Measurements from ENCODE around the gene ADGRD1.

Gene ADGRD1

DNA sequence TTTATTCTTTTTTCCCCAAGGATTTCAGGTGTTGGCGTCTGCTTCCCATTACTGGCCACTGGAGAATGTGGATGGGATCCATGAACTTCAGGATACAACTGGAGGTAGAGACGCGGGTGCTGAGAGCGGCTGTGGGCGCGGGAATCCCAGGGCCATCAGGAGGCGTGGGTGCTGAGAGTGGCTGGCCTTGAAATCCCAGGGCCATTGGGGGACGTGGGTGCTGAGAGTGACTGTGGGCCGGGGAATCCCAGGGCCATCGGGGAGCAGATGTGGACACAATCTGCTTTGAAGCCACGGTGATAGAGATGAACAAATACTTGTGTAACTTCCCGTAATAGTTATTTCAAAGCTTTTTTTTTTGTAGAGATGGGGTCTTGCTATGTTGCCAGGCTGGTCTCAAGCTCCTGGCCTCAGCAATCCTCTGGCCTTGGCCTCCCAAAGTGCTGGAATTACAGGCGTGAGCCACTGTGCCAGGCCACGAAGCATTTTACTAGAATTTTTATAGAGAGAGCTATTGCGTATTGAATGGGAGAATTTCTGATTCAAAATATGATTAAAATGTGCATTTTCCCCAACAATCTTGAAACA, 12.8 kb downstream of the ADGRD1 start:
- DNase-seq (ENCODE audit: low read depth in 2 of 2): no peak

DNA sequence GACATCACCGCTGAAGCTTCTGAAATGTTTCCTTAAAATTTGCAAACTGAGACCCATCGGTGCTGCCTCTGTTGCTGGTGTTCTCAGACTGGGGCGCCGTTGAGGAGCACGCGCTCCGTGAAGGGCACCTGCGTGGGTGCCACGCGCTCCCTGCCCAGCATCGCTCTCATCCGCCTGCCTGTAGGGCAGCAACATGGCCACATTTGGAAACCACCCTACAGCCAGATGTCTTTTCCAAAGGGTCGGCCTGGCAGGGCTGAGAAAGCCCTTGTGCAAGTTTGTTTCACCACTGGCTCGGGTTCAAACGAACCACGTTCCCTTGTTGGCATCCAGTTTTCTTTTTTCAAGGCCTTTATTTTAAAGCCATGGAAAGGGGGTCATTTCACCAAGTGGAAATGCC, 13.9 kb downstream of the ADGRD1 start:
- no peak for DNase-seq (ENCODE audit: low read depth in 2 of 2)

GRCh38 chr12:130968611-130969010, 14.9 kb downstream of the ADGRD1 start:
- no peak for DNase-seq (ENCODE audit: low read depth in 2 of 2)

DNA sequence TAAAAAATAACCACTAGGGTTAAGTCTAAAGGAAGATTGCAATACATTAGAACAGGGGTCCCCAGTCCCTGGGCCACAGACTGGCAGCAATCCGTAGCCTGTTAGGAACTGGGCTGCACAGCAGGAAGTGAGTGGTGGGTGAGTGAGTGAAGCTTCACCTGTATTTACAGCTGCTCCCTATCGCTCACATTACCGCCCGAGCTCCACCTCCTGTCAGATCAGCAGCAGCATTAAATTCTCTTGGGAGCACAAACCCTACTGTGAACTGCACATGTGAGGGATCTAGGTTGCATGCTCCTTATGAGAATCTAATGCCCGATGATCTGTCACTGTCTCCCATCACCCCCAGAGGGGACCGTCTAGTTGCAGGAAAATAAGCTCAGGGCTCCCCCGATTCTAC, 15.5 kb downstream of the ADGRD1 start:
- DNase-seq (ENCODE audit: low read depth in 2 of 2): no peak

DNA sequence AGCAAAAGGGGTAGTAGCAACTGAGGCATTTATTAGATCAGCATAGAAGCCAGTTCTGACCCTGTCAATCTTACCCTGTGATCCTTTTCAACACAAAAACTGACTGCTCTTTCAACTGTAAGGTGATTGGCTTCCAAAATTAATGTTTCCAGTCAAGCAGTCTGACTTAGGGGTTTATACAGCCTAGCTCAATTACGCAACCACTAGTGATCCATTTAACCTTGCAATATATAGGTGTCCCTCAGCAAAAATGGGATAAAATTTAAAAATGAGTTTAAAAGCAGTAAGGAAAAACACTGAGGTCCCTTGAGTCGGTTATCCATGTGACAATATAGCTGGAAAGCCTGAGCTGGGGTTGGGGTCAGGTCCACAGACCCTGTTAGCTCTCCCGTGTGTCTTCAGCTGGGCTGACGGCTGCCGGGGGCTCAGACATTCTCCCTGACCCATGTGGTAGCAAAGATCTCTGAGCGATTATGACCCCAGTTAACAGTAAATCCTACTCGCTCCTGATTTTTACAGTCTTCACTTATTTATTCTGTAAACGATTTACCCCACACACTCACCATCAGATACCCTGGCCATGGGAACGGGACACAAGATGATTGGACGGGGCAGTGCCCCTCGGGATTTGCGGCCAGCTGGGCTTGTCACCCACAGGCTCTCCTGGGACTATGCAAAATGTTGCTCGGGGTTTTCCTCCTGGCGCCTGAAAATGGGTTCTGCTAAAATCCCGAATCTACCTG, 16.6 kb downstream of the ADGRD1 start:
- no peak for DNase-seq (ENCODE audit: low read depth in 2 of 2)

GRCh38 chr12:130970908-130971233, 17.2 kb downstream of the ADGRD1 start:
- no peak for DNase-seq (ENCODE audit: low read depth in 2 of 2)

- no peak for DNase-seq (ENCODE audit: low read depth in 2 of 2)
These were observed 18.3 kb downstream of the ADGRD1 start for GRCh38 chr12:130971925-130972585.

DNA sequence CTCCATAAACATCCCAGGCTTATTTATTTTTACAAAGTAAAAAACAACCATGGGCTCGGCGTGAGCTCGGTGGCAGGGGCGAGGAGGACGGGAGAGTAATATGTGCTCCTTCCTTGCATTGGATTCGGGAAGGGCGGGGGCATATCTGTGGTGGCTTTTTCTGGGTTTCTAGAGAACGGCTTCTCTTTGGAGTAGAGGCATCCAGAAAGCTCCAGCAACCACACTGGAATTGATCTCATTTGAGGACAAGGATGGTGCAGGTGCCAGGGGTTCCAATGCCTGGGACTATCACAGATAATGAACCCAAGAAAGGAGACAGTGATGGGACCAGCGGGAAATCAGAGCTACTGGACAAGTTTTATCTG, 18.9 kb downstream of the ADGRD1 start:
- DNase-seq (ENCODE audit: low read depth in 2 of 2): no peak

GRCh38 chr12:130973109-130973508, 19.4 kb downstream of the ADGRD1 start:
- no peak for DNase-seq (ENCODE audit: low read depth in 2 of 2)

DNA sequence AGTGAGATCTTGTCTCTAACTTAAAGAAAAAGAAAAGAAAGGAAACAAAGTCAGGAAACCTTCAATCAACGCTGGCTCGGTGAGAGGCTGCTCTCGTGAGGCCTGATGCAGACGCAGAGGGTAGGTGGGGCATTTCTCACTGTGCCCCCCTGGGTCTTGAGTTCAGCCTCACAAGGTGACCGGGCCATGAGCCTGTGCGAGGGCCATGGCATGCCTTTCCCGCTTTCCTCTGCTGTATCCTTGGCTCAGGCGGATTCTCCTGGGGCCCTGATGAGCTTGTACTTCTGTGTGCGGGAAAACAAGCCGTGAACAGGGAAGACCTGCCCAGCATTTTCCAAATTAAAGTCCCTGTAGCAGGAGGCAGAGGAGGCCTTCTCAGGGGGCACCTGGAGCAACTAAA, 20.2 kb downstream of the ADGRD1 start:
- no peak for DNase-seq (ENCODE audit: low read depth in 2 of 2)

DNA sequence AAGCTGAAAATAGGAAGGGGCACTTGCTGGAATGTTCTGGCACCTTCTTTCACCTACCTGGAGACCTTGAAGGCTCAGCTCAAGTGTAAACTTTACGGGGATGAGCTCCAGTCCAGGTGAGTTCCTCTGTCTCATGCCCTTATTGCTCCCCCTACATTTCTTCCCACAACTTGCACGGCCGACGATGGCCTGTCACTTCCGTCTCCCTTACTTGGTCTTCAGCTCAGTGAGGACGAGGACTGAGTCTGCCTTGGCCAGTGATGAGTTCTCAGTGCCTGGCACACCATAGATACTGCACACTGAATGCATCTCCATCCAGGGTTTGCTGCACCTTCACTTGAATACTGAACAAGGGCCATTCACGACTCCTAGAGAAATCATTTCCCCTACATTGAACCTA, 21.4 kb downstream of the ADGRD1 start:
- DNase-seq (ENCODE audit: low read depth in 2 of 2): no peak

- no peak for DNase-seq (ENCODE audit: low read depth in 2 of 2)
These were observed 22.5 kb downstream of the ADGRD1 start for GRCh38 chr12:130976171-130976720.

DNA sequence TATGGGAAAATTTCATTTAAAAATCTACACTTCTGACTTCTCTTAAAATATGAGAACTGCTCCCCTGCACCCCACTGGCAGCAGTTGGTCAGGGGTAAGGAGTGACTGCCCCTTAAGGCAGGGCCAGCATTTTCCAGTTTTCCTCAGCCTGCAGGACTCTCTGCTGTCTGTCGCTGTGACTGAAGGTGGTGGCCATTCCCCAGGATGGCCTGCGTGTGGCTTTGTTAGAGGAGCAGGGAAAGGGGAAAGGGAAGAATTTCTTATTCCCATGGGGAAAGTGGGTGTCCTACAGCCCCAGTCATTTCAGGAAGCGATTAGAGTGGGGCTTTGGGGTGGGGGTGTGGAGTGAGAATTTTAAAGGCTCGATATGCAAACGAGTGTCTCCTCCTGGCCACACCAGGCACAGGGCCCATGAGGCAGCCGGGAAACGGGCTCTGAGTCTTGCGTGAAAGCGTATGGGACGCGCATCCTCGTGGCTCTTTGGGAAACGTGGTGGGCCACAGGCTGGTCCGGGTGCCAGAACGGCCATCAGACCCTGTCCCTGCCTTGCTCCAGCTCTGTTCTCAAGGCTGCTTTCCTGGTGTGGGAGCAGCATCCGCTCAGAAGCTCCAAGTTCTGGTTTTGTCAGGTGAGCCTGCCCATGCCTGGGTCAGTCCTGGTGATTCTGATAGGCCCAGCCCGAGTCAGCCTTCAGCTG, 23.5 kb downstream of the ADGRD1 start:
- no peak for DNase-seq (ENCODE audit: low read depth in 2 of 2)

GRCh38 chr12:130977743-130978095, 24.0 kb downstream of the ADGRD1 start:
- DNase-seq (ENCODE audit: low read depth in 2 of 2): no peak

GRCh38 chr12:130978785-130979184, 25.1 kb downstream of the ADGRD1 start:
- no peak for DNase-seq (ENCODE audit: low read depth in 2 of 2)

DNA sequence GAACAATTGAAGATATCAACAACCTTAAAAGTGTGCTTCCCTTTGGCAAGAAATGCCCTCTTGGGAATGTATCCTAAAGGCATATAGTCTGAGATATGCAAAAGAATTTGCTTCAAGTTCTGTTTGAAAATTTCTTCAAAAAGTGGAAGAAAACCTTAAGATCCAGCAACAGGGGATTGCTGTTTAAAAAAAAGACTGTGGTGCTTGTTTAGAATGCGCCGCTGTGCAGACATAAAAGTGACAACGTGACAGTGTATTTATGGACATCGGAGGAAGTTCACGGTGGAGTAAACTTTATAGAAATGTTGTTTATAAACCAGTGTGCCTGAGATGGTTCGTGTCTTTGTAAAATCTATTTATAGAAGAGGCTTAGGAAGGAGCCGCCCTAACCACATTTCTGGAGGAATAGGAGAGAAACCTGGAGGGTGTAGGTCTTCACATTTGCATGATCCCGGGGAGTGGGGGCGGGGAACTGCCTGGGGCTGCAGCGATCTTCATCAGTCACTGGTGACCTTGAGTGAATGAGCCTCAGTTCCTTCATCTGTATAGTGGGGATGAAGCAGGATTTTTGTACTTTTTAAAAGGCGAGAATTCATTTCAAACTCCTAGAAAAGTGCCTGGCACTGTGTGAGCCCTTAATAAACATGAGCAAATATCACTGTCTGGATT, 27.5 kb downstream of the ADGRD1 start:
- DNase-seq (ENCODE audit: low read depth in 2 of 2): no peak

DNA sequence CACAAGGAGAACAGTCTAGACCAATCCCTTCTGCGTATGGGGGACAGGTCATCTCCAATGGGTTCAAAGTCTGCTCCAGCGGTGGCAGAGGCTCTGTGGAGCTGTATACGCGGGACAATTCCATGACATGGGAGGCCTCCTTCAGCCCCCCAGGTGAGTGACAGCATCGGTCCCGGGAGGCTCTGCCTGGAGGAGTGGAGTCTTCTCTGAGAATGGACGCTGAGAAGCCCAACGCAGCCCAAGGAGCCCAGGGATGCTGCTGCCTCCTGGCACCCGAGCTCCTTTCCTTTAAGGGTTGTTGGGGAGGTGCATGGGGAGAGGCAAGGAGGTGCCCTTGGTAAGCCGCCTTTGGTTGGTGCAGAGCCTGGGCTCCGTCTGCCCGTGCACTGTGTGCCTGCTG, 28.2 kb downstream of the ADGRD1 start:
- no peak for DNase-seq (ENCODE audit: low read depth in 2 of 2)

GRCh38 chr12:130982565-130983225, 29.0 kb downstream of the ADGRD1 start:
- DNase-seq (ENCODE audit: low read depth in 2 of 2): no peak

DNA sequence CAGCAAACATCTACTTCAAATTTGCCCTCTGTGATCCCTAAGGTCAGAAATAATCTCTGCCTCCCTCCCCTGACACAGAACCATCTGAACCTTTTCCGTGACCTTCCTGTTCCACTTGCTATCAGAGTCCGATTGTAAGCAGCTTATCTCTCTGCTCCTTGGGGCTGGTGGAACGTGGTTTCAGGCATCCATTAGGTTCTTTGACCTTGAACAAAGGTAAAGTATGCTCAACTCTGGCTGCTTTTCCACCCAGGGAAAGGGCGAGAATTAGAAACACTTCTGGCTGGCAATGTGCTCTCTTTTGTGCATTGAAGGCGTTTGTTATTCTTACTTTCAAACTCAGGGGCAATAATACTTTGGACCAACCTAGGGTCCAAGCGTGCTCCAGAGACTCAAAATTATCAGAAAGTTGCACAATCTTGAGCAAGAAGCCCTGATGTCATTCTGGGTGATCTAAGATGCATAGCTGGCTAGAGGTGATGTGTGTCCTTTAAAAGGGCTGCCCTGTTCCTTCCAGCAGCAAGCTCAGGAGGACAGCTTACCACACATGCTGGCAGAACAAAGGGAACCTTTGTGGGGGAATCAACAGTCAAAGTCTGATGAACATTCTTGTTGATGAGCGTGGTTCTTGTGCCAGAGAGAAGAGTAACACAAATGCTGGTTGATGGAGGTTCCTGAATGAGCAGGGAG, 29.8 kb downstream of the ADGRD1 start:
- no peak for DNase-seq (ENCODE audit: low read depth in 2 of 2)

DNA sequence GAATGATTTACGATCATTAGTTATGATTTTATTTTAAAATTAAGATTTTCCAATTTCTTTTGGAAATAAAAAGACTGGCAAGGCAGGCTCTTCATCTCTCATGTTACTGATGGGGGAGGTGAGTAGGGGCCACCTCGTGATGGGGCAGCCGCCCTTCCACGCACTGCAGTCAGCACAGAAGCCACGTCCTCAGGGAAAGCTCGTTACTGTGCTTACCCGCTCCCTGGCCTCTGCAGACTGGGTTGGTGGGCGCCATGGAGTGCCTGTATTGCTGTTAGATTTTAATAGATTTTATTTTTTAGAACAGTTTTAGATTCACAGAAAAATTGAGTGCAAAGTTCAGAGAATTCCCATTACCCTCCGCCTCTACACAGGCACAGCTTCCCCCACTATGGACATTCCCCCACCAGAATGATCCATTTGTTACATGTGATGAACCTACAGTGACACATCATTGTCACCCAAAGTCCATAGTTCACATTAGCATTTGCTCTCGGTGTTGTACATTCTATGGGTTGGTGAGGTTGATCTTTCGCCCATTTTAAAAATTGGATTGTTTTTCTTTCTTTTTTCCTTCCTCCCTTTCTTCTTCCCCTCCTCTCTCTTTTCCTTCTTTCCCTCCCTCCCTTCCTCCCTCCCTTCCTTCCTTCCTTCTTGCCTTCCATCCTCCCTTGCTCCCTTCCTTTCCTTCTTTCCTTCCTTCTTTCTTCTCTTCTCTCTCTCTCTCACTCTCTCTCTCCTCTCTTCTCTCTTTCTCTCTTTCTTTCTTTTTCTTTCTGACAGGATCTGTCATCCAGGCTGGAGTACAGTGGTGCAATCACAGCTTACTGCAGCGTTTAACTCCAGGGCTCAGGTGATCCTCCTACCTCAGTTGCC, 30.7 kb downstream of the ADGRD1 start:
- no peak for DNase-seq (ENCODE audit: low read depth in 2 of 2)
